Activated naive CD4-positive, alpha-beta T cell treated with anti-CD3 and anti-CD28 coated beads, Interleukin-2, amount 10 ng/mL, durations not matched to agents 7 days and 5 days (primary cell): ENCODE measurements around the gene A2M.

ENCODE experiments used
- CTCF ChIA-PET: fragments of 350-600 bp; sonication (Branson Sonifier 250); formaldehyde crosslinking; loops from one replicate; lab custom pipeline; 2021; ENCODE audit warnings: antibody characterized with exemption; lab: Charles Lee
- DNase-seq: peaks from one replicate; pipeline ENCODE4 v3.0.0-alpha.2; 2020
- H3K27ac Mint-ChIP-seq: one replicate; pipeline ENCODE4 v1.8.0; 2021; ENCODE audit warnings: mild to moderate bottlenecking, moderate library complexity, mixed read lengths
- H3K27me3 Mint-ChIP-seq: one replicate; pipeline ENCODE4 v1.8.0; 2021; ENCODE audit warnings: mild to moderate bottlenecking, mixed read lengths
- H3K36me3 Mint-ChIP-seq: one replicate; pipeline ENCODE4 v1.8.0; 2021; ENCODE audit warnings: mixed read lengths
- H3K4me1 Mint-ChIP-seq: one replicate; pipeline ENCODE4 v1.8.0; 2021; ENCODE audit warnings: mixed read lengths
- H3K4me3 Mint-ChIP-seq: one replicate; pipeline ENCODE4 v1.8.0; 2021; ENCODE audit warnings: mild to moderate bottlenecking, moderate library complexity, mixed read lengths
- H3K9me3 Mint-ChIP-seq: one replicate; pipeline ENCODE4 v1.8.0; 2021; ENCODE audit warnings: mixed read lengths

The A2M gene

GRCh38 chr12:9065607-9065856, 50.2 kb downstream of the A2M start:
- CTCF ChIA-PET: interaction anchor here (2.1 kb wide), 1 partner anchor 16 kb away, joined by 7 read pairs; no protein-coding TSS in a partner anchor
- Mint-ChIP-seq H3K4me3 (no peak overlapping the region), H3K27ac (no peak overlapping the region), H3K27me3 (peaks cover 25% of the 10 kb centered on the region), H3K4me1 (peaks cover 6% of the 10 kb centered on the region), H3K9me3 (no peaks in the 10 kb centered on the region), H3K36me3 (no peaks in the 10 kb centered on the region)
- DNase-seq: no peak

- Mint-ChIP-seq H3K27me3 (peaks cover 25% of the 10 kb centered on the region), H3K27ac (no peak overlapping the region), H3K4me3 (peak overlapping the region; percentile 62), H3K36me3 (no peaks in the 10 kb centered on the region), H3K9me3 (no peaks in the 10 kb centered on the region), H3K4me1 (peaks cover 6% of the 10 kb centered on the region)
- peak; percentile 30 for DNase-seq
- CTCF ChIA-PET: interaction anchor here (1.2 to 2.1 kb wide), 3 partner anchors 16 to 19 kb away, joined by 4 to 21 read pairs (median 7); no protein-coding TSS in a partner anchor
These were observed 50.7 kb downstream of the A2M start for GRCh38 chr12:9064815-9065606.

- CTCF ChIA-PET: interaction anchor here (0.7 to 1.7 kb wide), 8 partner anchors 11 to 204 kb away, joined by 3 to 21 read pairs (median 3); no protein-coding TSS in a partner anchor
- Mint-ChIP-seq H3K4me1 (peaks cover 6% of the 10 kb centered on the region), H3K27me3 (peaks cover 25% of the 10 kb centered on the region), H3K4me3 (peak overlapping the region; percentile 62), H3K27ac (no peak overlapping the region), H3K36me3 (no peaks in the 10 kb centered on the region), H3K9me3 (no peaks in the 10 kb centered on the region)
- peak; percentile 70 for DNase-seq
These were observed 51.4 kb downstream of the A2M start for GRCh38 chr12:9064201-9064814.

GRCh38 chr12:9052610-9053009, 63.1 kb downstream of the A2M start:
- Mint-ChIP-seq H3K27me3 (no peaks in the 10 kb centered on the region), H3K9me3 (no peaks in the 10 kb centered on the region), H3K36me3 (no peaks in the 10 kb centered on the region), H3K27ac (no peak overlapping the region), H3K4me3 (no peak overlapping the region), H3K4me1 (peaks cover 8% of the 10 kb centered on the region)
- CTCF ChIA-PET: no interaction called here
- DNase-seq: no peak

GRCh38 chr12:9051158-9051550, 64.6 kb downstream of the A2M start:
- Mint-ChIP-seq H3K9me3 (peaks cover 2% of the 10 kb centered on the region), H3K36me3 (peaks cover 2% of the 10 kb centered on the region), H3K27me3 (no peaks in the 10 kb centered on the region), H3K4me3 (no peak overlapping the region), H3K4me1 (peaks cover 17% of the 10 kb centered on the region), H3K27ac (no peak overlapping the region)
- no peak for DNase-seq
- CTCF ChIA-PET: interaction anchor here (0.7 to 4.3 kb wide), 5 partner anchors 13 to 369 kb away, joined by 3 to 61 read pairs (median 21); partner anchors contain the start of gene M6PR

- peaks cover 22% of the 10 kb centered on the region for H3K4me1 Mint-ChIP-seq
- H3K27ac Mint-ChIP-seq: no peak overlapping the region
These were observed 65.1 kb downstream of the A2M start for GRCh38 chr12:9050521-9051157.

GRCh38 chr12:9049520-9050133, 66.1 kb downstream of the A2M start:
- peaks cover 11% of the 10 kb centered on the region for H3K9me3 Mint-ChIP-seq
- no peak overlapping the region for H3K27ac Mint-ChIP-seq
- peaks cover 8% of the 10 kb centered on the region for H3K36me3 Mint-ChIP-seq
- CTCF ChIA-PET: interaction anchor here (0.8 to 4.3 kb wide), 35 partner anchors 8 to 508 kb away, joined by 3 to 61 read pairs (median 5); partner anchors contain the start of genes M6PR and PHC1
- no peaks in the 10 kb centered on the region for H3K27me3 Mint-ChIP-seq
- H3K4me3 Mint-ChIP-seq: no peak overlapping the region
- H3K4me1 Mint-ChIP-seq: peaks cover 23% of the 10 kb centered on the region
- peak; percentile 40 for DNase-seq

More at GRCh38 chr12:9050521-9051157, 65.1 kb downstream of the A2M start:
- no peak for DNase-seq
- Mint-ChIP-seq H3K27me3 (no peaks in the 10 kb centered on the region), H3K4me3 (no peak overlapping the region), H3K36me3 (peaks cover 6% of the 10 kb centered on the region), H3K9me3 (peaks cover 8% of the 10 kb centered on the region)
- CTCF ChIA-PET: interaction anchor here (0.8 to 4.3 kb wide), 20 partner anchors 8 to 506 kb away, joined by 3 to 61 read pairs (median 8); partner anchors contain the start of gene M6PR

- DNase-seq: no peak
- no peaks in the 10 kb centered on the region for H3K27me3 Mint-ChIP-seq
- peaks cover 11% of the 10 kb centered on the region for H3K9me3 Mint-ChIP-seq
- H3K27ac Mint-ChIP-seq: no peak overlapping the region
- H3K4me1 Mint-ChIP-seq: peaks cover 23% of the 10 kb centered on the region
- peaks cover 8% of the 10 kb centered on the region for H3K36me3 Mint-ChIP-seq
- H3K4me3 Mint-ChIP-seq: no peak overlapping the region
- CTCF ChIA-PET: interaction anchor here (1.0 to 4.3 kb wide), 28 partner anchors 10 to 507 kb away, joined by 3 to 61 read pairs (median 6); partner anchors contain the start of genes M6PR and PHC1
These were observed 66.8 kb downstream of the A2M start for GRCh38 chr12:9048930-9049329.

GRCh38 chr12:9047105-9047504, 68.6 kb downstream of the A2M start:
- Mint-ChIP-seq H3K9me3 (peaks cover 11% of the 10 kb centered on the region), H3K4me3 (no peak overlapping the region), H3K36me3 (peaks cover 8% of the 10 kb centered on the region), H3K27ac (no peak overlapping the region), H3K4me1 (peaks cover 25% of the 10 kb centered on the region), H3K27me3 (no peaks in the 10 kb centered on the region)
- no peak for DNase-seq
- CTCF ChIA-PET: interaction anchor here (1.0 to 1.4 kb wide), 2 partner anchors 96 to 157 kb away, joined by 3 to 5 read pairs; no protein-coding TSS in a partner anchor

GRCh38 chr12:9043766-9044165, 72.0 kb downstream of the A2M start:
- H3K27me3 Mint-ChIP-seq: no peaks in the 10 kb centered on the region
- peaks cover 8% of the 10 kb centered on the region for H3K36me3 Mint-ChIP-seq
- DNase-seq: no peak
- H3K9me3 Mint-ChIP-seq: peaks cover 11% of the 10 kb centered on the region
- peaks cover 38% of the 10 kb centered on the region for H3K4me1 Mint-ChIP-seq
- H3K4me3 Mint-ChIP-seq: no peak overlapping the region
- CTCF ChIA-PET: interaction anchor here (0.6 to 1.2 kb wide), 3 partner anchors 93 to 970 kb away, joined by 3 to 5 read pairs (median 4); partner anchors contain the start of gene M6PR
- H3K27ac Mint-ChIP-seq: no peak overlapping the region

GRCh38 chr12:9041321-9041720, 74.4 kb downstream of the A2M start:
- CTCF ChIA-PET: interaction anchor here (1.1 to 1.8 kb wide), 3 partner anchors 8 to 151 kb away, joined by 3 to 5 read pairs (median 5); no protein-coding TSS in a partner anchor
- no peaks in the 10 kb centered on the region for H3K27me3 Mint-ChIP-seq
- H3K27ac Mint-ChIP-seq: no peak overlapping the region
- no peak overlapping the region for H3K4me3 Mint-ChIP-seq
- peaks cover 44% of the 10 kb centered on the region for H3K4me1 Mint-ChIP-seq
- H3K36me3 Mint-ChIP-seq: peaks cover 7% of the 10 kb centered on the region
- DNase-seq: no peak
- H3K9me3 Mint-ChIP-seq: peaks cover 10% of the 10 kb centered on the region

- H3K27ac Mint-ChIP-seq: no peak overlapping the region
- DNase-seq: no peak
- H3K4me3 Mint-ChIP-seq: no peak overlapping the region
- H3K4me1 Mint-ChIP-seq: peaks cover 40% of the 10 kb centered on the region
- peaks cover 3% of the 10 kb centered on the region for H3K9me3 Mint-ChIP-seq
- CTCF ChIA-PET: interaction anchor here (1.1 to 1.8 kb wide), 3 partner anchors 9 to 150 kb away, joined by 3 to 5 read pairs (median 5); no protein-coding TSS in a partner anchor
- peaks cover 2% of the 10 kb centered on the region for H3K36me3 Mint-ChIP-seq
- no peaks in the 10 kb centered on the region for H3K27me3 Mint-ChIP-seq
These were observed 75.1 kb downstream of the A2M start for GRCh38 chr12:9040484-9041186.

GRCh38 chr12:9039397-9039977, 76.2 kb downstream of the A2M start:
- DNase-seq: peak; percentile 32
- H3K27ac Mint-ChIP-seq: no peak overlapping the region
- H3K4me1 Mint-ChIP-seq: peaks cover 39% of the 10 kb centered on the region
- peaks cover 6% of the 10 kb centered on the region for H3K36me3 Mint-ChIP-seq
- peaks cover 2% of the 10 kb centered on the region for H3K9me3 Mint-ChIP-seq
- CTCF ChIA-PET: interaction anchor here (0.8 to 4.0 kb wide), 14 partner anchors 9 to 495 kb away, joined by 3 to 82 read pairs (median 4); partner anchors contain the start of gene M6PR
- no peak overlapping the region for H3K4me3 Mint-ChIP-seq
- no peaks in the 10 kb centered on the region for H3K27me3 Mint-ChIP-seq
